ENCODE measurements around the gene FAM120AOS. TPM values are rescaled to one million over a fixed set of nuclear protein-coding genes. Genes with fewer than 3 reads are reported as not detected.
A peak's percentile ranks its signal among the peaks of the same experiment; 100 is the strongest.

Gene FAM120AOS
- total RNA-seq: 61.4 TPM

- DNase-seq (ENCODE audit: low spot score): peak; percentile 94
Observed at GRCh38 chr9:93453047-93453914, at the start of gene FAM120AOS. FAM120AOS (minus strand) TSS chr9:93453581; CDS start chr9:93452709, 872 bp downstream.

- no peak for DNase-seq (ENCODE audit: low spot score)
Observed at GRCh38 chr9:93501406-93501805, 48.0 kb upstream of the FAM120AOS start.

- no peak for DNase-seq (ENCODE audit: low spot score)
Observed at GRCh38 chr9:93500571-93501298, 47.4 kb upstream of the FAM120AOS start.

- DNase-seq (ENCODE audit: low spot score): no peak
Observed at GRCh38 chr9:93496285-93496684, 42.9 kb upstream of the FAM120AOS start.

- DNase-seq (ENCODE audit: low spot score): no peak
Observed at GRCh38 chr9:93493949-93494348, 40.6 kb upstream of the FAM120AOS start.

- no peak for DNase-seq (ENCODE audit: low spot score)
Observed at GRCh38 chr9:93492327-93492726, 38.9 kb upstream of the FAM120AOS start.

- DNase-seq (ENCODE audit: low spot score): no peak
Observed at GRCh38 chr9:93491593-93492232, 38.3 kb upstream of the FAM120AOS start.

DNA sequence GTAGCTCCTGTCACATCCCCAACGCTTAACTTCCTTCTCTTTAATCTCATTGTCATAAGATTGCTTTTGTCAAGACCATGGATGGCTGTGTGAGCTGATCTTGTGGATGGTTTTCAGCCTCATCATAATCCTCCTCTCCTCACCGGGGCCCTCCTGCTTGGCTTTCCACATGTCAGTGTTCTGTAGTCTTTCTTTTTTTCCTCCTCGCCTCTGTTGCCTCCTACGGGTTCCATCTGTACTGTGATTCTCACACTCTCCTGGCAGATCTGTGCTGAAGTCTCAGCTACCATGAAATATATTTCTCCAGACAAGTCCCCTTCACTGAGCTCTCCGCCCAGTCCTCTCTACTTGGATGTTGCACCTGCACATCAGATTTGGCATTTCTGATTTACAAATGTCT lies 34.9 kb upstream of the FAM120AOS start:
- DNase-seq (ENCODE audit: low spot score): no peak

DNA sequence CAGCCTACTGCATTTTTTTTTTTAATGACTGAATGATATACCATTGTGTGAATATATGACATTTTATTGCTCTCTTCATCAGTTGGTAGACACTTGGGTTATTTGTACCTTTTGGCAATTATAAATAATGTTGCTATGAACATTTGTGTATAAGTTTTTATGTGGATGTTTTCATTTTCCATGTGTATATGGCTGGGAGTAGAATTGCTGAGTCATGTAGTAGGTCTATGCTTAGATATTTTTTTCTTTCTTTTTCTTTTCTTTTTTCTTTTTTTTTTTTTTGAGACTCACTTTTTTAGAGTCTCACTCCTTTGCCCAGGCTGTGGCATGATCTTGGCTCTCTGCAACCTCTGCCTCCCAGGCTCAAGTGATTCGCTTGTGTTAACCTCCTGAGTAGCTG lies 32.9 kb upstream of the FAM120AOS start:
- DNase-seq (ENCODE audit: low spot score): no peak

- no peak for DNase-seq (ENCODE audit: low spot score)
Observed at GRCh38 chr9:93483497-93483896, 30.1 kb upstream of the FAM120AOS start.

- DNase-seq (ENCODE audit: low spot score): no peak
Observed at GRCh38 chr9:93480728-93481324, 27.4 kb upstream of the FAM120AOS start.

- no peak for DNase-seq (ENCODE audit: low spot score)
Observed at GRCh38 chr9:93480262-93480661, 26.9 kb upstream of the FAM120AOS start.

GRCh38 chr9:93479726-93480125 lies 26.3 kb upstream of the FAM120AOS start:
- DNase-seq (ENCODE audit: low spot score): no peak

DNA sequence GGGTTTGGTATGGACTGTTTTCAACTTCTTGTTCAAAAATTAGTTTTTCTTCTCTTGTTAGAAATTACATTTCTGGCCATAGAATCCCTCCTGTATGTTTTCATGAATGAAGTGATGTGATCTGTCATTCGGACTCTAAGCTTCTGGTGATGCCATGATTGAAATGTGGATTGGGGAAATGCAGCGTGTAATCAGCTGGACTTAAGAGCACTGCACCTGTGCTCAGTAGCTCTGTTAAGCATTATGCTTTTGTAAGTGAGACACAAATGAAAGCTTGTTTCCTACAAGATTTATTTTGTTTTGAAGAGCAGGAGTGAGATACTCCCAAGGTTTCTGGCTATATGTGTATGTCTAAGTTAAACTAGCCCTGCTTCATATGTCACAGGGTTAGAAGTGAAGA lies 24.0 kb upstream of the FAM120AOS start:
- no peak for DNase-seq (ENCODE audit: low spot score)

GRCh38 chr9:93476924-93477323 lies 23.5 kb upstream of the FAM120AOS start:
- no peak for DNase-seq (ENCODE audit: low spot score)

- no peak for DNase-seq (ENCODE audit: low spot score)
Observed at GRCh38 chr9:93475856-93476255, 22.5 kb upstream of the FAM120AOS start.

DNA sequence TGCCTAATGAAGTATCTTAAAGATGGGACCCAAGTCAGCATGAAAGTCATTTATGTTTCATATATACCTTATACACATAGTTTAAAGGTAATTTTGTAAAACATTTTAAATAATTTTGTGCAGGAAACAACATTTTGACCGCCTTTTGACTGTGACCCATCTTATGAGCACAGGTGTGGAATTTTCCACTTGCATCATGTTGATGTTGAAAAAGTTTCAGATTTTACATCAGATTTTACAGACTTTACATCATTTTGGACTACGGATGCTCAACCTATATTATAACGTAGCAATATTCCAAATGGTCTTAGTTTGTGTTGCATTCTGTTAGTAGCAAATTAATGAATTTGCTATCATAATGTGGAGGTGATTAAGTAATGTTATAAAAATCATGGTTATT lies 21.7 kb upstream of the FAM120AOS start:
- DNase-seq (ENCODE audit: low spot score): no peak

DNA sequence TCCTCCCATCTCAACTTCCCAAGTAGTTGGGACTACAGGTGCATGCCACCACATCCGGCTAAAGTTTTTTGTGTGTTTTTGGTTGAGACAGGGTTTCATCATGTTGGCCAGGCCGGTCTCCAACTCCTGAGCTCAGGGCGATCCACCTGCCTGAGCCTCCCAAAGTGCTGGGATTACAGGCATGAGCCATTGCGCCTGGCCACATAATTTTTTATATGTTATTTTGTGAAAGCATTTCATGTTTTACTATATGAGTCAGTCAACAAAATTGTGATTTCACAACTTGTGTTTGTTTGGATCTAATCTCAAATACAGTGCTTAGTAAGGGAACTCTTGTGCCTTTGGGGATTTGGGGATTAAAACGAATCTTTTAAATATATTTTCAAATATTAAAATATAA lies 20.0 kb upstream of the FAM120AOS start:
- no peak for DNase-seq (ENCODE audit: low spot score)

- DNase-seq (ENCODE audit: low spot score): no peak
Observed at GRCh38 chr9:93471124-93471523, 17.7 kb upstream of the FAM120AOS start.

DNA sequence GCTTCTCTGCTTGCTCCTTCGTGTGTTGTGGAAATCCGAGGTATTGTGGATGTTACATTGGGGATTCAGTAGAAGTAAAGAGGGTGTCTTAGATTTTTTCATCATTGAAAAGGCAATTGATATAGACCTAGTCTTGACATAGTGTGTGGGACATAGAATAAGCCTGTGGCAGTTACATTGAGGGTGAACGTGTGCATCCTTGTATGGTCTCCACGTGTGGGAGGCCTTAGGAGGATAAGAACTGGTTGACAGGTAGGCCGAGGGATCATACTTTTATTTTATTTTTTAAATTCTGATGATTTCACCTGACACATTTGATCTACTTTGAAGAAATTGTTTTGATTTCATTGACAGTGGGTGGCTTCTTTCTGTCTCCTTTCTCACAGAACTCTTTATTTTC lies 17.0 kb upstream of the FAM120AOS start:
- DNase-seq (ENCODE audit: low spot score): no peak

DNA sequence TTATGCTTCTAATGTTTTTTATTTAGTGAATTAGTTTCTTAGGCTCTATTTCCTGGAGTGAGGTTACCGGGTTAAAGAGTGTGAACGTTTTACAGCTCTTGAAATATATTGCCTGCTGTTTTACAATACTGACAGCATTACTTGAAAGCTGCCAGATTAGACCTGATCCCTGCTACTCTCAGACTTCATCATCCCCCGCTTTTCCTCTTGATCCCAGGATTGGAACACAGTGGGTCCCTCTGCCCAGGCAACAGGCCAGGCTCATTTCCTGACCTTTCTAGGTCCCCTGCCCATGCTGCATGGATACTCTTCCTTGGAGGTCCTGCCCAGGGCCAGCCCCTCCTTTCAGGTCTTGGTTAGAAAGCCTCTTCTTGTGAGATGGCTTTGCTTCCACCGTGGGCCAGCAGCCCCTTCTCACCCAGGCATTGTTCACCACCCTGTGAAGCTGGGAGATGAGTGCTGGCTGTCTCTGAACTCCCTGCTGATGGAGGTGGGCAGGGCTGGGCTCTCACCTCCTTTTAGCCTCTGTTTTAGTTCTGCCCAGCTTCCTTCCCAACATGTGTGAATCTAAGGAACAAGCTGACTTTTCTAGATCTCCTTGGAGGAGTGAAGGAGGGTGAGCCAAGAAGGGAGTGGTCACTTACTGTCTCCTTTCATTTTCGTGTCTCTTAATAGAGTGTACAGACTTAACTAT lies 15.5 kb upstream of the FAM120AOS start:
- DNase-seq (ENCODE audit: low spot score): no peak

DNA sequence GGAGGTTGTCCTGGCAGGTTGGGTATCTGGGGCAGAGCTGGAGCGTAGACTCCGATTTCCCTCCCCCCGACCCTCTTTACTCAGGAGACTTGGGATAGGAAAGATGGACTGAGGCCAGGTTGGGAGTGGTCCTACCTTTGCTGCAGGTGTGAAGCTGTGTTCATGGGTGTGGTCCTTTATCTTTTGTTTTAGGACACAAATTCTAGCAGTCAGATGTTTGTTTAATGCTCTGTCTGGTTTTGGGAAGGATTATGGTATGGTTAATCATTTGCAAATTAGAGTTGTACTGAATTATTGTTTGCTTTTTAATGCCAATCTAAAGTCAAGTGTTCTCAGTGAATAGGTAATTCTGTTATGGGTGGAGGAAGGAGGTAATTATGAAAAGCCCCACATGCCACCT lies 14.1 kb upstream of the FAM120AOS start:
- DNase-seq (ENCODE audit: low spot score): no peak

Measured in ureter (tissue), 1 donor.